PC-9 (cell line): ENCODE measurements around the gene HS3ST4.

Experiments
- CTCF ChIP-seq: fragments of 200-600 bp; sonication (generic); conservative IDR thresholded peaks from 2 replicates; pipeline ENCODE4 v1.6.1; 2017; ENCODE audit warnings: mixed run types, antibody characterized with exemption, mild to moderate bottlenecking, moderate library complexity
- EZH2 ChIP-seq: fragments of 200-600 bp; sonication (generic); IDR thresholded peaks from 2 replicates; pipeline ENCODE4 v1.8.0; 2017; ENCODE audit warnings: antibody characterized with exemption, low read depth

DNA sequence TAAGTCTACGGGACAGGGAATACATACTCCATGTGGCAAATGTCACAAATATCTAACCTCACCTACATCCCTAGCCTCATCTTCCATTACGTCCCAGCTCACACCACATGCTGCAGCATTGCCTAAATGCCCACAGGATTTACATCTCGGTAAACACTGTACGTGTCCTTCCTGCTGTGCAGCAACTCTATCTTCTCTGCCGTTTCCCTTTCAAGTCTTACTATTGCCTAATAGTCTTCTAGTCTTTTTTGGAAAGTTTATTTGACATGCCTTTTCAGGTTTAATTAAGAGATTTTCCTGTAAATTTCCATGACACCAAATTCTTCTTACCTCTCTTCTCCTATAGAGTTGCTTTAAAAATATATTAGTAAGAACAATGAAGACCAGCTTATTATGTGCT lies 120.5 kb downstream of the HS3ST4 start:
- TF ChIP-seq CTCF = no peak
- no peak for TF ChIP-seq EZH2
